Measurements from ENCODE around the gene ALKBH5.
A peak's percentile ranks its signal among the peaks of the same experiment; 100 is the strongest.

The ALKBH5 gene

GRCh38 chr17:18183334-18184142 is at the start of gene ALKBH5:
Gene ALKBH5 (plus strand): TSS chr17:18183828. CDS start chr17:18184244, 416 bp downstream.
- peak; percentile 94 to 99 for DNase-seq

GRCh38 chr17:18136357-18136756 is 47.3 kb upstream of the ALKBH5 start:
- no peak for DNase-seq

DNA sequence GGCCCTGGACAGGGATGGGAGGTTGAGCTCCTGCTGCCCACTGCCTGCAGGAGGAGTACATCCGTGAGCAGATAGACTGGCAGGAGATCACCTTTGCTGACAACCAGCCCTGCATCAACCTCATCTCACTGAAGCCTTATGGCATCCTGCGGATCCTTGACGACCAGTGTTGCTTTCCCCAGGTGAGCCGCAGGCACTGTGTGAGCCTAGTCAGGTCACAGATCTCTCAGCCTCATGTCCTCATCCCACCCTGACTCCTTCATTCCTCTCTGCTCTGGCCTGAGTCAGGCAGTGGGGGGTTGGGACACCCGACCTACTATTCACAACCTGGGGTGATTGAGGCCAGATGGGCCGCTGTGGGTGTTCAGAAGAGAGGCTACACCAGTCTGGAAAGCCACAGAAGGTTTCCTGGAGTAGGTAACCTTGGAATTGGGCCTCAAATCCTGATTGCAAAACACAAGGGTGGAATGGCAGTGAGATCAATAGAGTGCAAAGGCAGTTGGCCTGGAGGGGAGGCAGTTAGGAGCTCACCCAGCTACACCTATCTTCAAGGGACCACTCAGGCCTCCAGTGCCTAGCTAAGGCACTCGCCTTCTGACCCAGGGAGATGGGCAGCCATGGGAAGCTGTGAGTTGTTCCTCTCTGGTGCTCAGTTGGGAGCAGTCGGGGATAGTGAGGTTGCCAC is 45.4 kb upstream of the ALKBH5 start:
- DNase-seq: no peak

GRCh38 chr17:18139092-18139491 is 44.5 kb upstream of the ALKBH5 start:
- no peak for DNase-seq

- no peak for DNase-seq
Observed at GRCh38 chr17:18139498-18139897, 44.1 kb upstream of the ALKBH5 start.

DNA sequence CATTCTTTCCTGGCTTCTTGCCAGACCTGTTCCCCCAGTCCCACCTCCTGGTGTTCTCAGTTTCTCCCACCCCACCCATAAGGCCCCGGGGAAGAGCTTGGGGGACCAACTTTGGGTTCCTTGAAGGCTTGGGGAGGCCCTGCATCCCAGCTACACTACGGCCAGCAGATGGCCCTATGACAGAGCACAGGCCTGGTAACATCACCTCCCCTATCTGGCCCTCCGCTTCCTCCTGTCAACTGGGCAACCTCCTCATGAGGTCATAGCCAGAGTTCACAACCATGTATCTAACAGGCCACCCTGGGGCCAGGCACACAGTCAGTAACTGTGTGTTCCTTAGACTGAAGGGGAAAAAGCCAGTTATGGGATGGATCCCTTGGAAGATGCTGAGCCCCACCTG is 43.7 kb upstream of the ALKBH5 start:
- no peak for DNase-seq

DNA sequence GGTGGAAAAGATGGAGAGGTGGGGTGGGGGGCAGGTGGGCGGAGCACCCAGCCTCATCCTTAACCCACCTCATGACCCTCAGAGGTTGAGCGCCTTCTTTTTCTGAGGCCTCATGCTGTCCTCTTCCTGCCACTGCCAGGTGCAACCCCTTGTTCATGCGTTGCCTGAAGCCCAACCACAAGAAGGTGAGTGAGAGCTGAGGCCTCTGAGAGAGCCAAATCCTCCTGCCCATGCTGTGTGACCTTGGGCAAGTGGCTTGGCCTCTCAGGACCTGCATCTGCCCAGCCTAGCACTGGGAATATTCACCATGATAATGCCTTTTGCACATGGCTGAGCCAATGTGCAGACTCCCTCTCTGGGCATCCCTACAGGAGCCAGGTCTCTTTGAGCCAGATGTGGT is 43.0 kb upstream of the ALKBH5 start:
- DNase-seq: no peak

DNA sequence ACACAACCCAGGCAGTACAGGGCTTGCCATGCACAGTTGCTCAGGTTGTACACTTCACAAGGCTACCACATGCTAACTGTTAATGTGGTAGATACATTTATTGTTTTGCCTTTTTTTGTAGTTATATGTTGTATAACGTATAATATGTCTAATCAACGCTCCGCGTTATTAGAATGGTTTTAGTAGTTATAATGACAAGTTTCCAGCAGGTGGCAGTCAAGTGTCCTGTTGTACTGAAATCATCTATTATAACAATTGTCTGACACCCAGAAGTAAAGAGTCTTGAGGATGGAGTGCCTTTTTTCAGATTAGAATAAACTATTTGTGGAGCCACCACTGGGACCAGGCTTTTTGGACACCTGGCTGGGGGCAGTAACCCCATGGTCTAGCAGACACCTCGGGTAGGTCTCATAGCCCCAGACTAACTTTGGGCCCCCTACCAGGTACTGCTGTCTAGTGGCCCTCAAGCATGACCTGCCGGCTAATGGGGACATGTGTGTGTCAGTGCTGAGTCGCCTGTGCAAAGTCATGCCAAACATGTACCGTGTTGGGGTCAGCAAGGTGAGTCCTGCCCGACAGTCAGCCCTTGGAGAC is 42.3 kb upstream of the ALKBH5 start:
- peak; percentile 7 to 37 for DNase-seq

GRCh38 chr17:18142417-18142816 is 41.2 kb upstream of the ALKBH5 start:
- no peak for DNase-seq

DNA sequence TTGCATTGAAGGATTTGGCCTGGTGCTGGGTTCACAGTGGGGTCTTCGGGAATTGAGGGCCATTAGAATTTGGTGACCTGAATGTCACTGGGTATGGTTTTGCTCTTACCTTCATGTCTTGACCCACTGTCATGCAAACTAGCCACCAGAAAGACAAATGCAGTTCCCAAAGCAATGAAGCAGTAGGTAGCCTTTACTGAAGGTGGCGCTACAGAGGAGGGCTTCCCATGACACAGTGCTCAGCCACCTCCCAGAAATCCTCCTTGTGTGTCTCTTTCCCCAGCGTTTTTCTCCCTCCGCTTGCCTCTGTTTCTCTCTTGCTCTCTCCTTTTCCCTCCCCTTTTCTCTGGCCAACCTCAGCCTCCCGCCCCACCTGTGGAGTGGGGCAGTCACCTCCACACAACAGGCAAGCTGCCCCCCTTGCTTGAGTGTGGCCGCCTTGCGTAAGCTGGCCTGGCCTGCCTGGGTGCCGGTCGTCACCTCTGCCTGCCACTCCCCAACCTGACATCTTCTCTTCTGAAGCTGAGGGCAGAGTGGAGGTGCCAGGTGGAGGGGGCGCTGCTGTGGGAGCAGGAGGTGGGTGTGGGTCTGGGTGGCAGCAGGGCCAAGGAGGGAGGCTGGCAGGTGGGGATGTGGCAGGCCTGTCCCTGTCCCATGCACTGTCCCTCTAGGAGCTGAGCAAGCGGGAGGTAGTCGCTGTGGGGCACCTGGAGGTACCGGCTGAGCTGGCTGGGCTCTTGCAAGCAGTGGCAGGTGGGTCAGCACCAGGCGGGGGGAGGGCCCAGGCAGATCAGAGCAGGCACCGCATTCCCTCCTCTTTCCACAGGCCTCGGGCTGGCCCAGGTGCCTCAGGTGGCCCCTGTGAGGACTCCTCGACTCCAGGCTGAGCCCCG is 40.3 kb upstream of the ALKBH5 start:
- no peak for DNase-seq

DNA sequence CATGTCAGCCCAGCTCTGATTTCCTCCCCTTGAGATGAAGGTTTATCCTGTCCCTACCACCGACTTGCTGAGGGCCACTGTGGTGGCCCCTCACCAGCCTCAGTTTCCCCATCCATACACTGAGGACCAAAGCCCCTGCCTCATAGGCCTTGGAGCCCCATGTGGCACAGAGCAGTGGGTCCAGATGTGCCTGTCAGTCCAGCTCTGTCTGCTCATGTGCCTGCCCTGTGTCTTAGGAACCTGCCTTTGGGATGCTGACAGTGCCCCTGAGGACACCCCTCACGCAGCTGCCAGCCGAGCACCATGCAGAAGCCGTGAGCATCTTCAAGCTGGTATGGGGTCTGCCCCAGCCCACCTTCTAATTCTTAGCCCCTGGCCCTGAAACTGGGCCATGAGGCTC is 39.4 kb upstream of the ALKBH5 start:
- no peak for DNase-seq

DNA sequence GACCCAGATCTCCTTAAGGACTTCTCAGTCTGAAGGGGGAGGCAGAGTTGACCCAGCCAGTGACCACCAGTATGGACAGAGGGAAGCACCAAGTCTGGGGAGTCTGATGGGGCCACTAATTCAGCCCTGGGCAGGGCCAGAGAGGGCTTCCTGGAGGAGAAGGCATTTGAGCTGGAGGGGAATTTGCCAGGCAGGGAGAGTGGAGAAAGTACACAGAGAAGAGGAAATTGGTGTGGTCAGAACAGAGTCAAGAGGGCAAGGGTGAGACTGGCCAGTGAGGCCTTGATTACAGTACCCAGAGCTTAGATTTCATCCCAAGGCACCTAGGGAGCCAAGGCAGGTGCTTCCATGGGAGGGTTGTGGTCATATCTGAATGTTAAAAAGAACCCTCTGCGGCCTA is 38.8 kb upstream of the ALKBH5 start:
- DNase-seq: no peak

- DNase-seq: no peak
Observed at GRCh38 chr17:18145811-18146210, 37.8 kb upstream of the ALKBH5 start.

DNA sequence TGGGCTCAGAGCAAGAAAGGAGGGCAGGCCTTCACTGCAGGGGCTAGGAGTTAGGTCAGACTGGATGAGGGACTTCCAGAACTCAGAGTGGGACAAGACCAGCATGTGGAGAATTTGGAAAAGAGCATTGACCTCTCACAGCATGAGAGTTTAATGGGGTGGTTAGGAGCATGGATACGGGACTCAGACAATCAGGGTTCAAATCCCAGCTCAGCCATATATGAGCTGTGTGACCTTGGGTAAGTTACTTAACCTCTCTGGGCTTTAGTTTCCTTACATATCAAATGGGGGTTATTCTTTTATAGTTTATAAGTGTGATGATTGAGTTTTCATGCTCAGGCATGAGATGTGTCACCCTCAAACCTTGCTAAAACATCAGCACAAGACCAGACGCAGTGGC is 37.4 kb upstream of the ALKBH5 start:
- no peak for DNase-seq

DNA sequence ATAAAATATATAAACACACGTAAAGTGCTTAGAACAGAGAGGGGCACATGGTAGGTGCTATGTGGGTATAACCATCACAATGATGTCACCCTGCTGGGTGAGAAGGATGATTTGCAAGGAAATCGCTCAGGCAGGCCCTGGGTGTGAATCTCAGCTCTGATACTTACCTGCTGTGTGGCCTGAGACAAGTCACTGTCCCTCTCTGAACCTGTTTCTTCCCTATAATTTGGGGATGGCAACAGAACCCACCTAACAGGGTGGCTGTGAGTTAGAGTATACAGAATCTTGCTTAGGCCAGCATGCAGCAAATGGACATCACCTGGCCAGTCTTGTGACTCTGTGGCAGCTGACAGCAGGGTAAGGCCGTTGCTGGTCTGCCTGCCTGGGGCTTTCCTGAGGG is 36.6 kb upstream of the ALKBH5 start:
- no peak for DNase-seq

DNA sequence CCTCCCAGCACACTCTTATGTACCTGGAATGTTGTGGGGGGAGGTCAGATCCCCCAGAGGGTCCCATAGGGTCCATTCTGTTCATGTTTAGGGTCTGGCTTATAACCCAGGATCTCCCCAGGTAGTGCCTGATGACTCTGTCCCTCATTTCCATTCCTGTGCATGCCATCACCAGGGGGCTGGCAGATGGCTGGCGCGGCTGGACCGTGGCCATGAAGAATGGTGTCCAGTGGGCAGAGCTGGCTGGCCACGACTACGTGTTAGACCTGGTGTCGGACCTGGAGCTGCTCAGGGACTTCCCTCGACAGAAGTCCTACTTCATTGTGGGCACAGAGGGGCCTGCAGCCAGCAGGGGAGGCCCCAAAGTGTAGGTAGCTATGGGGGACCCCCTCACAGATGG is 35.0 kb upstream of the ALKBH5 start:
- DNase-seq: no peak

DNA sequence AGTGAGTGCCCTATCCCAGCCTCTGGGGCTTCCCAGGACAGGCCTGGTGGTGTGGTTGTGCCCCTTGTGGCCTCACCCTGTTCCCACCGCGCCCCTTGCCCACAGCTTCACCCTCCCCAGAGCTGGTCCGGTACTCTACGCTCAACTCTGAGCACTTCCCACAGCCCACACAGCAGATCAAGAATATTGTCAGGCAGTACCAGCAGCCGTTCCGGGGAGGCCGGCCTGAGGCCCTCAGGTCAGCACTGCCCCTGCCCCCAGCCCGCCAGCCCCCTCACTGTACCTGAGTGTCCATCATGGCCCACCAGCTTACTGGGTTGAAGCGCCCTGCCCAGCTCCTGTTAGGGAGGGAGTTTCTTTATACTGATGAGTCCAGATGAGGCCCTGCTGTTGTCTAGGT is 32.3 kb upstream of the ALKBH5 start:
- no peak for DNase-seq

- DNase-seq: no peak
Observed at GRCh38 chr17:18155179-18155578, 28.4 kb upstream of the ALKBH5 start.

DNA sequence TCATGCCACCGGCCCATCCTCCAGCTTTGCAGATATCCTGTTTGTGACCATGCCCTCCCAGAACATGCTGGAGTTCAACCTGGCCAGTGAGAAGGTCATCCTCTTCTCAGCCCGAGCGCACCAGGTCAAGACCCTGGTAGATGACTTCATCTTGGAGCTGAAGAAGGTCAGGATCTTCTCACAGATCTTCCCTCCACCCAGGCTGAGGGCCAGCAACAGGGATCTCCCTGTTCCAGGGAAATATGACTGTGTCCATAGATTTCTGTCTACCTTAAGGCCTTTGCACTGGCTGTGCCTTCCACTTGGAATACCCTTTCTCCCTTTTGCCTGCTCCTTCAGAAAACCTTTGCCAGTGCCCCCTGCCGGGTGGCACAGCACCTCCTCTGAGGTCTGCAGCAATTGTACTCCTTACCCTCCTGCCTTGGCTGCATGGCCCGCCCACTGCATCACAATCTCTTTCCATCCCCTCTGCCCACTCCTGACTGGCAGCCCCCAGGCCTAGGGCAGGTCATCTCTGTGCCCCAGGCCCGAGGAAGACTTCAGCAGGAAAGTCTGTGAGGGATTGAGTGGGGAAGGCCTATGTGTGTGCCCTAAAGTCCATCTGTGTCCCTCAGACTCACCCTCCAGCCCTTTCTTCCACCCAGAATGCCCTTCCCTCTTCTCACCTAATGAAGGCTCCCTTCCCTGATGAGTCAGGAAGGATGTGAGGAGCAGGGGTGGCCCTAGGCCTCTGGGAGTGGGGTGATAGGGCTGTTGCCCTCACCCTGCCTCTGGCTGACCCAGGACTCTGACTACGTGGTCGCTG is 27.3 kb upstream of the ALKBH5 start:
- DNase-seq: no peak

DNA sequence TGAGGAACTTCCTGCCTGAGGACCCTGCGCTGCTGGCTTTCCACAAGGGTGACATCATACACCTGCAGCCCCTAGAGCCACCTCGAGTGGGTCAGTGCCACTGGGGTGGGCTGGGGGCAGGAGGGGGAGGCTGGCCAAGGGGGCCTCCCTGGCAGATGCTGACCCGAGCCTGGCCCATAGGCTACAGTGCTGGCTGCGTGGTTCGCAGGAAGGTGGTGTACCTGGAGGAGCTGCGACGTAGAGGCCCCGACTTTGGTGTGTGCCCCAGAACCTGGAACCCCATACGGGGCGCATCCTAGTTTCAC is 26.7 kb upstream of the ALKBH5 start:
- no peak for DNase-seq

DNA sequence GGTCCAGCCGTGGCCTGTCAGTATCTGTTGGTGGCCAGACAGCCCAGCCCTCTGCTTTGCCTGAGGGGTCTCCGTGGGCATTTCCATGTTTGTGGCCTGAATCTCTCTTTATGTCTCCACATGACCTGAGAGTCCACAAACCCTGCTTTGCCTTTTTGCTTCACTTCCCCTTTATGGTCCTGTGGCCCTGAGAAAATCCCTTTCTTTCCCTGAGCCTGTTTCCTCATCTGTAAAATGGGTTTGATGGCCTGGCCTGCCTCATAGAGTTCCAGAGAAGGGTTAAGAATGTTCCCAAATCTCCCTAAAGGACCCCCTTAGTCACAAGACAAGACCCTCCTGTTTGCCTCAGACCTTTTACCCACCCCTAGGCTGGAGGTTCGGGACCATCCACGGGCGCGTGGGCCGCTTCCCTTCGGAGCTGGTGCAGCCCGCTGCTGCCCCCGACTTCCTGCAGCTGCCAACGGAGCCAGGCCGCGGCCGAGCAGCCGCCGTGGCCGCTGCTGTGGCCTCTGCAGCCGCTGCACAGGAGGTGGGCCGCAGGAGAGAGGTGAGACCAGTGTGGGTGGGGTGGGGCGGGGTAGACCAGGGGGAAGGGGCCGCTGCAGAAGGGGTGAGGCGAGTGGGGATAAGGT is 26.2 kb upstream of the ALKBH5 start:
- DNase-seq: no peak

- DNase-seq: peak; percentile 57 to 78
Observed at GRCh38 chr17:18158022-18158600, 25.5 kb upstream of the ALKBH5 start.

Data from bone marrow (tissue), 2 donors.